HepG2 (cell line): ENCODE data around the gene OTOP3. TPM values are rescaled to one million over a fixed set of nuclear protein-coding genes. Genes with fewer than 3 reads are reported as not detected.

ENCODE experiments used
- ATAC-seq: fragments of 200-7000 bp; cut with Tn5 transposase; 3 replicates; pipeline ENCODE4 v1.9.1; 2020; ENCODE audit warnings: mild to moderate bottlenecking, moderate library complexity
- BruUV-seq: library from RNA; stranded (reverse); fragments of 400-500 nt; replicated peaks from 2 replicates; lab custom pipeline; 2021; lab: Mats Ljungman, UMichigan
- CTCF ChIA-PET: fragments of 300-600 bp; formaldehyde crosslinking; extraction: SDS; loops from one replicate; lab custom pipeline; 2021; ENCODE audit warnings: low total read pairs, inconsistent platforms, low intra/inter-chr PET ratio; lab: Yijun Ruan, JAX
- POLR2A ChIA-PET: fragments of 350-600 bp; sonication (Branson Sonifier 250); formaldehyde crosslinking; loops from one replicate; lab custom pipeline; 2020; ENCODE audit warnings: antibody characterized with exemption, inconsistent platforms; lab: Yijun Ruan, JAX
- DNase-seq: peaks from one replicate; pipeline ENCODE4 v3.0.0-alpha.2; 2015; ENCODE audit warnings: low spot score
- FAIRE-seq: peaks from 3 replicates; lab custom pipeline; 2011; peaks lifted over from hg19 to GRCh38; lab: Jason Lieb, UNC
- H2AFZ ChIP-seq: one replicate; pipeline ENCODE4 v1.6.1; 2011; ENCODE audit warnings: low read length, inconsistent platforms
- H3K27ac ChIP-seq: fragments of 300-600 bp; 3 replicates; pipeline ENCODE4 v1.8.0; 2011; ENCODE audit warnings: mixed run types, mild to moderate bottlenecking, mixed read lengths, low read length, inconsistent platforms; ENCODE audit not compliant: insufficient read depth; ENCODE audit errors: extremely low read length
- H3K27me3 ChIP-seq, 2 experiments: fragments of 200-600 bp in 1 of 2; 2 replicates in 1 of 2; 3 replicates in 1 of 2; pipeline versions ENCODE4 v1.6.0 to v1.8.0; 2011; ENCODE audit warnings: low read length in 2 of 2, mild to moderate bottlenecking in 2 of 2, moderate library complexity in 2 of 2, inconsistent platforms in 1 of 2; ENCODE audit not compliant: insufficient read depth in 2 of 2, control insufficient read depth in 1 of 2
- H3K36me3 ChIP-seq, 2 experiments: fragments of 200-600 bp in 1 of 2; replicated peaks in 1 of 2; 2 replicates in 1 of 2; 3 replicates in 1 of 2; pipeline versions ENCODE4 v1.5.1 to v1.8.0; 2011; ENCODE audit warnings: low read length in 2 of 2, inconsistent platforms in 1 of 2; ENCODE audit not compliant: insufficient read depth in 2 of 2, control insufficient read depth in 1 of 2
- H3K4me1 ChIP-seq: 2 replicates; pipeline ENCODE4 v1.5.1; 2012; ENCODE audit warnings: low read length, inconsistent platforms; ENCODE audit not compliant: insufficient read depth
- H3K4me2 ChIP-seq: 2 replicates; pipeline ENCODE4 v1.6.0; 2011; ENCODE audit warnings: low read depth, low read length, inconsistent platforms
- H3K4me3 ChIP-seq, 3 experiments: fragments of 200-600 bp in 1 of 3; sonication (generic), shearing (Covaris generic) in 1 of 3; replicated peaks in 1 of 3; 2 replicates each; pipeline ENCODE4 v1.5.1; 2011 to 2016; ENCODE audit warnings: low read length in 3 of 3, inconsistent platforms in 2 of 3, low read depth in 2 of 3, mild to moderate bottlenecking in 2 of 3, control low read depth in 1 of 3, mixed read lengths in 1 of 3; ENCODE audit not compliant: insufficient read depth in 1 of 3
- H3K79me2 ChIP-seq: one replicate; pipeline ENCODE4 v1.6.1; 2011; ENCODE audit warnings: low read length, inconsistent platforms; ENCODE audit not compliant: insufficient read depth
- H3K9ac ChIP-seq: 2 replicates; pipeline ENCODE4 v1.6.0; 2011; ENCODE audit warnings: mild to moderate bottlenecking, low read depth, low read length, inconsistent platforms; ENCODE audit not compliant: insufficient read depth
- H3K9me3 ChIP-seq: 2 replicates; pipeline ENCODE4 v1.5.1; 2012; ENCODE audit warnings: mild to moderate bottlenecking, low read length
- H4K20me1 ChIP-seq: 2 replicates; pipeline ENCODE4 v1.6.0; 2011; ENCODE audit warnings: inconsistent platforms, mild to moderate bottlenecking, low read length, moderate library complexity; ENCODE audit not compliant: insufficient read depth
- DMTF1 ChIP-seq: sonication (generic); formaldehyde crosslinking; IDR thresholded peaks from 2 replicates; pipeline ENCODE4 v1.4.0; 2020; ENCODE audit warnings: mild to moderate bottlenecking, missing genetic modification reagents
- GABPA ChIP-seq, 2 experiments: IDR thresholded peaks; 2 replicates each; pipeline ENCODE4 v1.6.1; 2011 to 2016; ENCODE audit warnings: low read depth in 2 of 2, low read length in 1 of 2, missing biosample characterization in 1 of 2, missing genetic modification characterization in 1 of 2
- KLF6 ChIP-seq: IDR thresholded peaks from 2 replicates; pipeline ENCODE4 v1.8.0; 2016; ENCODE audit warnings: missing biosample characterization, missing genetic modification reagents
- MED8 ChIP-seq: sonication (generic); formaldehyde crosslinking; IDR thresholded peaks from 2 replicates; pipeline ENCODE4 v1.8.1; 2023; ENCODE audit warnings: mild to moderate bottlenecking, missing genetic modification reagents; ENCODE audit not compliant: insufficient replicate concordance
- TP53 ChIP-seq: sonication (generic); formaldehyde crosslinking; conservative IDR thresholded peaks from 2 replicates; pipeline ENCODE4 v1.4.0; 2020; ENCODE audit warnings: missing genetic modification reagents
- ZFAT ChIP-seq: sonication (generic); formaldehyde crosslinking; conservative IDR thresholded peaks from 2 replicates; pipeline ENCODE4 v1.8.1; 2023; ENCODE audit warnings: missing genetic modification reagents, inconsistent platforms
- ZNF124 ChIP-seq: sonication (generic); formaldehyde crosslinking; IDR thresholded peaks from 2 replicates; pipeline ENCODE4 v1.4.0; 2020; ENCODE audit warnings: missing genetic modification reagents
- ZNF20 ChIP-seq: sonication (generic); formaldehyde crosslinking; IDR thresholded peaks from 2 replicates; pipeline ENCODE4 v1.4.0; 2020; ENCODE audit warnings: mild to moderate bottlenecking, moderate library complexity, missing genetic modification reagents
- ZNF329 ChIP-seq: sonication (generic); formaldehyde crosslinking; IDR thresholded peaks from 2 replicates; pipeline ENCODE4 v1.9.0; 2021; ENCODE audit warnings: low read depth, mild to moderate bottlenecking, missing genetic modification reagents
- ZNF552 ChIP-seq: sonication (generic); formaldehyde crosslinking; IDR thresholded peaks from 2 replicates; pipeline ENCODE4 v1.9.0; 2022; ENCODE audit warnings: missing genetic modification reagents, mild to moderate bottlenecking, borderline replicate concordance
- WGBS: methylation state at CpG from one replicate; pipeline ENCODE4 v1.1.6; 2017; ENCODE audit warnings: low lambda C conversion rate; 5-methylcytosine and 5-hydroxymethylcytosine counted together
- in situ Hi-C: cut with HindIII; loops from 2 replicates; pipeline ENCODE4 v1.10.0; 2017; ENCODE audit warnings: low pct_unique_long_range_greater_than_20kb; ENCODE audit not compliant: extremely low pct_ligation_motif_present
- intact Hi-C: fragments of 100-400 bp; cut with micrococcal nuclease; formaldehyde crosslinking; loops from one replicate; pipeline ENCODE4 v1.10.0; 2022; ENCODE audit not compliant: unreplicated experiment
- polyA plus RNA-seq, 8 experiments: library from polyadenylated mRNA; depleted of rRNA in 3 of 8; stranded (reverse) in 7 of 8; unstranded in 1 of 8; fragments of >200 nt; fragmentation: Illumina TruSeq in 4 of 8; extraction: Trizol in 4 of 8; gene quantifications; 2 replicates each; pipeline versions ENCODE4 v1.2.1 to v1.2.3, GENCODE V29; 2011 to 2016; ENCODE audit warnings: low read depth in 4 of 8, missing spikeins in 1 of 8, mixed read lengths in 1 of 8; ENCODE audit not compliant: insufficient read depth in 1 of 8
- total RNA-seq, 5 experiments: library from RNA; depleted of rRNA; stranded (reverse); fragments of >200 nt; fragmentation: Illumina TruSeq; extraction: Trizol; gene quantifications; 2 replicates each; pipeline ENCODE4 v1.2.3, GENCODE V29; 2016; ENCODE audit warnings: low read depth in 1 of 5
- TF ChIP-seq, protein P1 (sequence below): sonication (generic); formaldehyde crosslinking; IDR thresholded peaks from 2 replicates; pipeline ENCODE4 v1.5.1; 2020; ENCODE audit warnings: mild to moderate bottlenecking, missing genetic modification reagents, moderate library complexity

Gene OTOP3
- total and polyA plus RNA-seq, 2 of the 13 experiments (the other 11 are each of a cell fraction or from before 2014, with no cell fraction given), result not detected

DNA sequence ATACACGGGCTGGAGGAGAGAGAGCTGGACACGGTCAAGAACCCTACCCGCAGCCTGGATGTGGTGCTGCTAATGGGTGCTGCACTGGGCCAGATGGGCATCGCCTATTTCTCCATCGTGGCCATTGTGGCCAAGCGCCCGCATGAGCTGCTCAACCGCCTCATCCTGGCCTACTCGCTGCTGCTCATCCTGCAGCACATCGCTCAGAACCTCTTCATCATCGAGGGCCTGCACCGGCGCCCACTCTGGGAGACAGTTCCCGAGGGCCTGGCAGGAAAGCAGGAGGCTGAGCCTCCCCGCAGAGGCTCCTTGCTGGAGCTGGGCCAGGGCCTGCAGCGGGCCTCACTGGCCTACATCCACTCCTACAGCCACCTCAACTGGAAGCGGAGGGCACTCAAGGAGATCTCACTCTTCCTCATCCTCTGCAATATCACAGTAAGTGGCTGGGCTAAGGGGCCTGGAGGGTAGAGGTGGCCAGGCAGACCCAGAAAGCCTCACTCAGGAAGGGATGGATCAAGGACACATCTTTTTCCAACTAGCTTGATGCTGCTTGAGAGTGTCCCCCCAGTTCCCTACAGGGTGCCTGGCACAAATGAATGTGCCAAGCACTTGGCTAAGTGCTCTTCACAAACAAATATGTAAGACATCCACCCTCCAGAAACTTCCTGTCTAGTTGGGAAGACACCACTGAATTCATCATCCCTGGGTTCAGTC, 11.5 kb downstream of the OTOP3 start:
- peaks cover 18 to 69% of the 10 kb centered on the region in 2 experiments for H3K27me3 ChIP-seq
- in situ Hi-C loops, result no loop called here
- TF ChIP-seq ZNF124 (CRISPR knock-in tag) (no peak), ZFAT (CRISPR knock-in tag) (no peak), ZNF552 (CRISPR knock-in tag) (no peak), MED8 (CRISPR knock-in tag) (no peak), ZNF20 (CRISPR knock-in tag) (no peak), ZNF329 (CRISPR knock-in tag) (peak; percentile 97), KLF6 (no peak), GABPA (IDR thresholded peaks at IDR 0.05; ENCODE audit: low read depth, low read length) (no peak), GABPA (CRISPR knock-in tag; IDR thresholded peaks at IDR 0.05; ENCODE audit: low read depth) (no peak), TP53 (CRISPR knock-in tag) (no peak), DMTF1 (CRISPR knock-in tag) (no peak)
- TF ChIP-seq, protein P1, sequence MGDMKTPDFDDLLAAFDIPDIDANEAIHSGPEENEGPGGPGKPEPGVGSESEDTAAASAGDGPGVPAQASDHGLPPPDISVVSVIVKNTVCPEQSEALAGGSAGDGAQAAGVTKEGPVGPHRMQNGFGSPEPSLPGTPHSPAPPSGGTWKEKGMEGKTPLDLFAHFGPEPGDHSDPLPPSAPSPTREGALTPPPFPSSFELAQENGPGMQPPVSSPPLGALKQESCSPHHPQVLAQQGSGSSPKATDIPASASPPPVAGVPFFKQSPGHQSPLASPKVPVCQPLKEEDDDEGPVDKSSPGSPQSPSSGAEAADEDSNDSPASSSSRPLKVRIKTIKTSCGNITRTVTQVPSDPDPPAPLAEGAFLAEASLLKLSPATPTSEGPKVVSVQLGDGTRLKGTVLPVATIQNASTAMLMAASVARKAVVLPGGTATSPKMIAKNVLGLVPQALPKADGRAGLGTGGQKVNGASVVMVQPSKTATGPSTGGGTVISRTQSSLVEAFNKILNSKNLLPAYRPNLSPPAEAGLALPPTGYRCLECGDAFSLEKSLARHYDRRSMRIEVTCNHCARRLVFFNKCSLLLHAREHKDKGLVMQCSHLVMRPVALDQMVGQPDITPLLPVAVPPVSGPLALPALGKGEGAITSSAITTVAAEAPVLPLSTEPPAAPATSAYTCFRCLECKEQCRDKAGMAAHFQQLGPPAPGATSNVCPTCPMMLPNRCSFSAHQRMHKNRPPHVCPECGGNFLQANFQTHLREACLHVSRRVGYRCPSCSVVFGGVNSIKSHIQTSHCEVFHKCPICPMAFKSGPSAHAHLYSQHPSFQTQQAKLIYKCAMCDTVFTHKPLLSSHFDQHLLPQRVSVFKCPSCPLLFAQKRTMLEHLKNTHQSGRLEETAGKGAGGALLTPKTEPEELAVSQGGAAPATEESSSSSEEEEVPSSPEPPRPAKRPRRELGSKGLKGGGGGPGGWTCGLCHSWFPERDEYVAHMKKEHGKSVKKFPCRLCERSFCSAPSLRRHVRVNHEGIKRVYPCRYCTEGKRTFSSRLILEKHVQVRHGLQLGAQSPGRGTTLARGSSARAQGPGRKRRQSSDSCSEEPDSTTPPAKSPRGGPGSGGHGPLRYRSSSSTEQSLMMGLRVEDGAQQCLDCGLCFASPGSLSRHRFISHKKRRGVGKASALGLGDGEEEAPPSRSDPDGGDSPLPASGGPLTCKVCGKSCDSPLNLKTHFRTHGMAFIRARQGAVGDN, result peak; percentile 9; the same call in 1 of the 2 replicates
- no TSS peak for BruUV-seq
- WGBS, result 42% methylated on average over 8 of the region's 17 CpGs
- no peaks in the 10 kb centered on the region for H3K9me3 ChIP-seq
- DNase-seq (no peak), ATAC-seq (no peak), FAIRE-seq (no peak)
- no peak overlapping the region for H3K4me2 ChIP-seq
- no peaks in the 10 kb centered on the region for H4K20me1 ChIP-seq
- ChIA-PET POLR2A (no interaction called here), CTCF (no interaction called here)
- H3K4me1 ChIP-seq, result no peaks in the 10 kb centered on the region
- intact Hi-C loops, result no loop called here
- H2AFZ ChIP-seq, result no peak overlapping the region
- no peak overlapping the region for H3K9ac ChIP-seq
- H3K36me3 ChIP-seq, result no peaks in the 10 kb centered on the region
- no peak overlapping the region for H3K4me3 ChIP-seq
- H3K79me2 ChIP-seq, result no peaks in the 10 kb centered on the region
- no peak overlapping the region for H3K27ac ChIP-seq
